GM08714 (cell line): ENCODE measurements around the gene TLNRD1.

Experiments
- H3K4me3 ChIP-seq: fragments of 200-500 bp; sonication (Bioruptor generic); 2 replicates; pipeline ENCODE4 v1.5.1; 2014; ENCODE audit warnings: mild to moderate bottlenecking, low read length, inconsistent platforms
- ZNF274 ChIP-seq: IDR thresholded peaks from 2 replicates; pipeline ENCODE4 v1.6.1; 2012; ENCODE audit warnings: mild to moderate bottlenecking, low read depth, low read length

The TLNRD1 gene

GRCh38 chr15:81023483-81024264 lies 23.0 kb downstream of the TLNRD1 start:
- peak overlapping the region; percentile 14; the same call in 1 of the 2 replicates for H3K4me3 ChIP-seq
- TF ChIP-seq ZNF274: no peak

GRCh38 chr15:81024265-81024872 lies 23.6 kb downstream of the TLNRD1 start:
- no peak overlapping the region; the same call in 1 of the 2 replicates for H3K4me3 ChIP-seq
- TF ChIP-seq ZNF274: no peak

GRCh38 chr15:81024936-81025335 lies 24.2 kb downstream of the TLNRD1 start:
- no peak overlapping the region for H3K4me3 ChIP-seq
- TF ChIP-seq ZNF274: no peak

GRCh38 chr15:81025721-81026370 lies 25.1 kb downstream of the TLNRD1 start:
- no peak for TF ChIP-seq ZNF274
- no peak overlapping the region for H3K4me3 ChIP-seq

GRCh38 chr15:81026836-81027599 lies 26.3 kb downstream of the TLNRD1 start:
- no peak for TF ChIP-seq ZNF274
- H3K4me3 ChIP-seq: no peak overlapping the region

- no peak for TF ChIP-seq ZNF274
- no peak overlapping the region for H3K4me3 ChIP-seq
Observed at GRCh38 chr15:81029414-81030300, 28.9 kb downstream of the TLNRD1 start.

- H3K4me3 ChIP-seq: no peak overlapping the region
- TF ChIP-seq ZNF274: no peak
Observed at GRCh38 chr15:81030301-81030750, 29.6 kb downstream of the TLNRD1 start.

GRCh38 chr15:81031203-81031602 lies 30.5 kb downstream of the TLNRD1 start:
- no peak overlapping the region for H3K4me3 ChIP-seq
- TF ChIP-seq ZNF274: no peak

GRCh38 chr15:81032355-81032754 lies 31.6 kb downstream of the TLNRD1 start:
- no peak overlapping the region for H3K4me3 ChIP-seq
- no peak for TF ChIP-seq ZNF274

GRCh38 chr15:81032818-81033217 lies 32.1 kb downstream of the TLNRD1 start:
- TF ChIP-seq ZNF274: no peak
- H3K4me3 ChIP-seq: no peak overlapping the region

GRCh38 chr15:81033508-81033907 lies 32.8 kb downstream of the TLNRD1 start:
- no peak for TF ChIP-seq ZNF274
- no peak overlapping the region for H3K4me3 ChIP-seq

GRCh38 chr15:81037952-81038743 lies 37.4 kb downstream of the TLNRD1 start:
- TF ChIP-seq ZNF274: no peak
- no peak overlapping the region for H3K4me3 ChIP-seq
